ENCODE results near the gene DIAPH1. TPM values are rescaled to one million over a fixed set of nuclear protein-coding genes. Genes with fewer than 3 reads are reported as not detected.

Gene DIAPH1
- total RNA-seq, 2 donors from 2014 or later = 104 to 106 TPM

GRCh38 chr5:141639357-141640050 is 20.7 kb upstream of the DIAPH1 start:
- Mint-ChIP-seq H3K36me3 (ENCODE audit: low read depth) (peaks cover 12% of the 10 kb centered on the region), H3K9me3 (no peaks in the 10 kb centered on the region), H3K4me3 (no peak overlapping the region), H3K27ac (no peak overlapping the region), H3K4me1 (peaks cover 19% of the 10 kb centered on the region), H3K27me3 (ENCODE audit: insufficient read depth) (peaks cover 6% of the 10 kb centered on the region)
- no peak overlapping the region for H3K9ac ChIP-seq (ENCODE audit: extremely low read depth, low read length, poor library complexity, severe bottlenecking)
- no peak overlapping the region for H3K27ac ChIP-seq (ENCODE audit: low read depth, low read length)
- H3K36me3 ChIP-seq (ENCODE audit: control insufficient read depth, insufficient read depth, low read length) = peaks cover 7% of the 10 kb centered on the region
- H3K4me3 ChIP-seq (ENCODE audit: low read length) = no peak overlapping the region
- no peak for DNase-seq
- no peaks in the 10 kb centered on the region for H3K9me3 ChIP-seq (ENCODE audit: control insufficient read depth, low read length)
- WGBS, 2 experiments (ENCODE audit: insufficient coverage in 1 of 2, insufficient read length in 1 of 2) = 83 to 87% methylated on average over 2 to 12 of the region's 12 CpGs
- TF ChIP-seq CTCF (conservative IDR thresholded peaks at IDR 0.05) = no peak
- no peaks in the 10 kb centered on the region for H3K4me1 ChIP-seq (ENCODE audit: control insufficient read depth, insufficient read depth, low read length)
- peaks cover 12% of the 10 kb centered on the region for H3K27me3 ChIP-seq (ENCODE audit: control insufficient read depth, insufficient read depth, low read length, poor library complexity, severe bottlenecking)

- H3K4me1 Mint-ChIP-seq = peaks cover 19% of the 10 kb centered on the region
- H3K36me3 Mint-ChIP-seq (ENCODE audit: low read depth) = peaks cover 5% of the 10 kb centered on the region
- H3K9me3 Mint-ChIP-seq = no peaks in the 10 kb centered on the region
- no peaks in the 10 kb centered on the region for H3K9me3 ChIP-seq (ENCODE audit: control insufficient read depth, low read length)
- H3K27ac ChIP-seq (ENCODE audit: low read depth, low read length) = no peak overlapping the region
- peaks cover 15% of the 10 kb centered on the region for H3K36me3 ChIP-seq (ENCODE audit: control insufficient read depth, insufficient read depth, low read length)
- H3K4me1 ChIP-seq (ENCODE audit: control insufficient read depth, insufficient read depth, low read length) = no peaks in the 10 kb centered on the region
- WGBS, 2 experiments (ENCODE audit: insufficient coverage in 1 of 2, insufficient read length in 1 of 2) = 80 to 100% methylated on average over 1 to 2 of the region's 2 CpGs
- no peak overlapping the region for H3K27ac Mint-ChIP-seq
- H3K4me3 Mint-ChIP-seq = peak overlapping the region; percentile 91
- H3K27me3 ChIP-seq (ENCODE audit: control insufficient read depth, insufficient read depth, low read length, poor library complexity, severe bottlenecking) = peaks cover 12% of the 10 kb centered on the region
- peaks cover 6% of the 10 kb centered on the region for H3K27me3 Mint-ChIP-seq (ENCODE audit: insufficient read depth)
- TF ChIP-seq CTCF (conservative IDR thresholded peaks at IDR 0.05) = no peak
- no peak overlapping the region for H3K4me3 ChIP-seq (ENCODE audit: low read length)
- H3K9ac ChIP-seq (ENCODE audit: extremely low read depth, low read length, poor library complexity, severe bottlenecking) = no peak overlapping the region
- DNase-seq = no peak
Measured at GRCh38 chr5:141638771-141639170, 20.0 kb upstream of the DIAPH1 start.

- peak; percentile 63 for TF ChIP-seq CTCF (conservative IDR thresholded peaks at IDR 0.05)
- H3K27me3 ChIP-seq (ENCODE audit: control insufficient read depth, insufficient read depth, low read length, poor library complexity, severe bottlenecking) = peaks cover 12% of the 10 kb centered on the region
- H3K9me3 Mint-ChIP-seq = no peaks in the 10 kb centered on the region
- peaks cover 6% of the 10 kb centered on the region for H3K36me3 Mint-ChIP-seq (ENCODE audit: low read depth)
- H3K9me3 ChIP-seq (ENCODE audit: control insufficient read depth, low read length) = no peaks in the 10 kb centered on the region
- H3K36me3 ChIP-seq (ENCODE audit: control insufficient read depth, insufficient read depth, low read length) = peaks cover 18% of the 10 kb centered on the region
- no peak overlapping the region for H3K27ac Mint-ChIP-seq
- peaks cover 6% of the 10 kb centered on the region for H3K27me3 Mint-ChIP-seq (ENCODE audit: insufficient read depth)
- WGBS, 2 experiments (ENCODE audit: insufficient coverage in 1 of 2, insufficient read length in 1 of 2) = 10 to 23% methylated on average over 11 to 40 of the region's 40 CpGs
- H3K4me1 Mint-ChIP-seq = peaks cover 19% of the 10 kb centered on the region
- H3K4me3 Mint-ChIP-seq = peak overlapping the region; percentile 91
- H3K4me3 ChIP-seq (ENCODE audit: low read length) = peak overlapping the region; percentile 96
- no peaks in the 10 kb centered on the region for H3K4me1 ChIP-seq (ENCODE audit: control insufficient read depth, insufficient read depth, low read length)
- DNase-seq = peak; percentile 96
- H3K9ac ChIP-seq (ENCODE audit: extremely low read depth, low read length, poor library complexity, severe bottlenecking) = peak overlapping the region; percentile 11
- H3K27ac ChIP-seq (ENCODE audit: low read depth, low read length) = no peak overlapping the region
Measured at GRCh38 chr5:141637767-141638419, 19.1 kb upstream of the DIAPH1 start.
